ENCODE data around the gene SH3RF2.

Gene SH3RF2

GRCh38 chr5:146066968-146067367 lies 130.6 kb downstream of the SH3RF2 start:
- H3K27ac ChIP-seq = no peak overlapping the region
- ChIA-PET POLR2A (ENCODE audit: low non-redundant PET) (no interaction called here), CTCF (interaction anchor here (0.5 kb wide), 1 partner anchor 36 kb away, joined by 3 read pairs; no protein-coding TSS in a partner anchor)
- no peak for TF ChIP-seq CTCF (conservative IDR thresholded peaks at IDR 0.05; ENCODE audit: low read depth)
- DNase-seq (ENCODE audit: low spot score) = no peak

GRCh38 chr5:146068206-146068605 lies 131.8 kb downstream of the SH3RF2 start:
- POLR2A ChIA-PET (ENCODE audit: low non-redundant PET) = no interaction called here
- CTCF ChIA-PET = interaction anchor here (0.7 kb wide), 1 partner anchor 27 kb away, joined by 3 read pairs; no protein-coding TSS in a partner anchor
- no peak for TF ChIP-seq CTCF (conservative IDR thresholded peaks at IDR 0.05; ENCODE audit: low read depth)
- H3K27ac ChIP-seq = no peak overlapping the region
- DNase-seq (ENCODE audit: low spot score) = no peak

GRCh38 chr5:146068977-146069779 lies 132.8 kb downstream of the SH3RF2 start:
- no peak for DNase-seq (ENCODE audit: low spot score)
- CTCF ChIA-PET = no interaction called here
- no peak overlapping the region for H3K27ac ChIP-seq
- POLR2A ChIA-PET (ENCODE audit: low non-redundant PET) = no interaction called here
- TF ChIP-seq CTCF (conservative IDR thresholded peaks at IDR 0.05; ENCODE audit: low read depth) = no peak

GRCh38 chr5:146069780-146070099 lies 133.4 kb downstream of the SH3RF2 start:
- TF ChIP-seq CTCF (conservative IDR thresholded peaks at IDR 0.05; ENCODE audit: low read depth) = no peak
- no peak for DNase-seq (ENCODE audit: low spot score)
- H3K27ac ChIP-seq = no peak overlapping the region
- POLR2A ChIA-PET (ENCODE audit: low non-redundant PET) = no interaction called here
- CTCF ChIA-PET = no interaction called here

GRCh38 chr5:146070746-146071145 lies 134.4 kb downstream of the SH3RF2 start:
- no peak overlapping the region for H3K27ac ChIP-seq
- CTCF ChIA-PET = interaction anchor here (0.6 kb wide), 1 partner anchor 129 kb away, joined by 3 read pairs; no protein-coding TSS in a partner anchor
- TF ChIP-seq CTCF (conservative IDR thresholded peaks at IDR 0.05; ENCODE audit: low read depth) = no peak
- POLR2A ChIA-PET (ENCODE audit: low non-redundant PET) = no interaction called here
- no peak for DNase-seq (ENCODE audit: low spot score)

- DNase-seq (ENCODE audit: low spot score) = no peak
- ChIA-PET CTCF (interaction anchor here (0.5 to 0.6 kb wide), 2 partner anchors 129 to 493 kb away, joined by 3 read pairs; no protein-coding TSS in a partner anchor), POLR2A (ENCODE audit: low non-redundant PET) (interaction anchor here (0.6 kb wide), 1 partner anchor 30 kb away, joined by 5 read pairs; no protein-coding TSS in a partner anchor)
- TF ChIP-seq CTCF (conservative IDR thresholded peaks at IDR 0.05; ENCODE audit: low read depth) = no peak
- H3K27ac ChIP-seq = no peak overlapping the region
Observed at GRCh38 chr5:146071171-146071570, 134.8 kb downstream of the SH3RF2 start.

All from RWPE1 (cell line).